ENCODE results near the gene PSMA2. TPM values are rescaled to one million over a fixed set of nuclear protein-coding genes. Genes with fewer than 3 reads are reported as not detected.

PSMA2 gene
- polyA plus RNA-seq, 1 of the 3 experiments (the other 2 are of a cell fraction): 101 TPM

GRCh38 chr7:42978496-42978895 lies 46.5 kb upstream of the PSMA2 start:
- POLR2A ChIA-PET: no interaction called here
- no peak overlapping the region for H3K4me2 ChIP-seq

More at GRCh38 chr7:42978496-42978895, 46.5 kb upstream of the PSMA2 start:
- no peak overlapping the region for H3K27ac ChIP-seq (ENCODE audit: low read depth in 2 of 2, low read length in 1 of 2)
- peaks cover 4% of the 10 kb centered on the region for H3F3A ChIP-seq (replicated peaks; ENCODE audit: insufficient read depth)
- H3K27me3 ChIP-seq (ENCODE audit: insufficient read depth): no peaks in the 10 kb centered on the region
- no peak overlapping the region for H2AFZ ChIP-seq (ENCODE audit: low read depth)
- H3K4me3 ChIP-seq (ENCODE audit: low read depth in 2 of 2, low read length in 1 of 2): no peak overlapping the region
- no peaks in the 10 kb centered on the region for H3K36me3 ChIP-seq (replicated peaks in 1 of 2; ENCODE audit: control insufficient read depth in 1 of 2, insufficient read depth in 2 of 2, low read length in 1 of 2)
- TF ChIP-seq RCOR1 (IDR thresholded peaks at IDR 0.05; ENCODE audit: low read length): no peak
- TF ChIP-seq MEF2A (IDR thresholded peaks at IDR 0.05; ENCODE audit: borderline replicate concordance, low read depth): no peak
- TF ChIP-seq, protein P1, sequence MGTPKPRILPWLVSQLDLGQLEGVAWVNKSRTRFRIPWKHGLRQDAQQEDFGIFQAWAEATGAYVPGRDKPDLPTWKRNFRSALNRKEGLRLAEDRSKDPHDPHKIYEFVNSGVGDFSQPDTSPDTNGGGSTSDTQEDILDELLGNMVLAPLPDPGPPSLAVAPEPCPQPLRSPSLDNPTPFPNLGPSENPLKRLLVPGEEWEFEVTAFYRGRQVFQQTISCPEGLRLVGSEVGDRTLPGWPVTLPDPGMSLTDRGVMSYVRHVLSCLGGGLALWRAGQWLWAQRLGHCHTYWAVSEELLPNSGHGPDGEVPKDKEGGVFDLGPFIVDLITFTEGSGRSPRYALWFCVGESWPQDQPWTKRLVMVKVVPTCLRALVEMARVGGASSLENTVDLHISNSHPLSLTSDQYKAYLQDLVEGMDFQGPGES (IDR thresholded peaks at IDR 0.05; ENCODE audit: low read depth, low read length): no peak
- TF ChIP-seq, protein P2, sequence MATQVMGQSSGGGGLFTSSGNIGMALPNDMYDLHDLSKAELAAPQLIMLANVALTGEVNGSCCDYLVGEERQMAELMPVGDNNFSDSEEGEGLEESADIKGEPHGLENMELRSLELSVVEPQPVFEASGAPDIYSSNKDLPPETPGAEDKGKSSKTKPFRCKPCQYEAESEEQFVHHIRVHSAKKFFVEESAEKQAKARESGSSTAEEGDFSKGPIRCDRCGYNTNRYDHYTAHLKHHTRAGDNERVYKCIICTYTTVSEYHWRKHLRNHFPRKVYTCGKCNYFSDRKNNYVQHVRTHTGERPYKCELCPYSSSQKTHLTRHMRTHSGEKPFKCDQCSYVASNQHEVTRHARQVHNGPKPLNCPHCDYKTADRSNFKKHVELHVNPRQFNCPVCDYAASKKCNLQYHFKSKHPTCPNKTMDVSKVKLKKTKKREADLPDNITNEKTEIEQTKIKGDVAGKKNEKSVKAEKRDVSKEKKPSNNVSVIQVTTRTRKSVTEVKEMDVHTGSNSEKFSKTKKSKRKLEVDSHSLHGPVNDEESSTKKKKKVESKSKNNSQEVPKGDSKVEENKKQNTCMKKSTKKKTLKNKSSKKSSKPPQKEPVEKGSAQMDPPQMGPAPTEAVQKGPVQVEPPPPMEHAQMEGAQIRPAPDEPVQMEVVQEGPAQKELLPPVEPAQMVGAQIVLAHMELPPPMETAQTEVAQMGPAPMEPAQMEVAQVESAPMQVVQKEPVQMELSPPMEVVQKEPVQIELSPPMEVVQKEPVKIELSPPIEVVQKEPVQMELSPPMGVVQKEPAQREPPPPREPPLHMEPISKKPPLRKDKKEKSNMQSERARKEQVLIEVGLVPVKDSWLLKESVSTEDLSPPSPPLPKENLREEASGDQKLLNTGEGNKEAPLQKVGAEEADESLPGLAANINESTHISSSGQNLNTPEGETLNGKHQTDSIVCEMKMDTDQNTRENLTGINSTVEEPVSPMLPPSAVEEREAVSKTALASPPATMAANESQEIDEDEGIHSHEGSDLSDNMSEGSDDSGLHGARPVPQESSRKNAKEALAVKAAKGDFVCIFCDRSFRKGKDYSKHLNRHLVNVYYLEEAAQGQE (IDR thresholded peaks at IDR 0.05; ENCODE audit: low read depth, low read length): no peak
- TF ChIP-seq TEAD4 (IDR thresholded peaks at IDR 0.05; ENCODE audit: borderline replicate concordance, insufficient read depth): no peak
- TF ChIP-seq USF1 (IDR thresholded peaks at IDR 0.05; ENCODE audit: borderline replicate concordance, low read depth): no peak
- TF ChIP-seq FOSL2 (IDR thresholded peaks at IDR 0.05; ENCODE audit: borderline replicate concordance, low read depth): no peak
- TF ChIP-seq, protein P3, sequence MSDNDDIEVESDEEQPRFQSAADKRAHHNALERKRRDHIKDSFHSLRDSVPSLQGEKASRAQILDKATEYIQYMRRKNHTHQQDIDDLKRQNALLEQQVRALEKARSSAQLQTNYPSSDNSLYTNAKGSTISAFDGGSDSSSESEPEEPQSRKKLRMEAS (IDR thresholded peaks at IDR 0.05; ENCODE audit: low read depth): no peak
- TF ChIP-seq GABPA (IDR thresholded peaks at IDR 0.05; ENCODE audit: low read depth): no peak
- TF ChIP-seq RXRA (IDR thresholded peaks at IDR 0.05; ENCODE audit: borderline replicate concordance, low read depth): no peak
- no peak for TF ChIP-seq GATA2 (CRISPR knock-in tag; IDR thresholded peaks at IDR 0.05)
- no peak for TF ChIP-seq NFIC (IDR thresholded peaks at IDR 0.05; ENCODE audit: borderline replicate concordance)
- no peak for TF ChIP-seq USF2 (IDR thresholded peaks at IDR 0.05; ENCODE audit: borderline replicate concordance, low read depth, low read length)
- TF ChIP-seq NRF1 (IDR thresholded peaks at IDR 0.05; ENCODE audit: low read depth, low read length): no peak
- no peak for TF ChIP-seq FOXJ3 (CRISPR knock-in tag; IDR thresholded peaks at IDR 0.05)
- no peak for TF ChIP-seq ELF1 (IDR thresholded peaks at IDR 0.05)
- no peak for TF ChIP-seq YY1 (IDR thresholded peaks at IDR 0.05; ENCODE audit: low read depth)
- TF ChIP-seq SMC3 (IDR thresholded peaks at IDR 0.05; ENCODE audit: low read depth, low read length): no peak
- H3K4me1 ChIP-seq (ENCODE audit: control insufficient read depth in 1 of 2, insufficient read depth in 2 of 2, low read depth in 1 of 2, low read length in 1 of 2): 0 out of 4 replicates have a peak, but pooled peaks cover 0 to 1% of the 10 kb centered on the region in 2 experiments
- H3K9me3 ChIP-seq: no peaks in the 10 kb centered on the region
- no peak overlapping the region for H3K9ac ChIP-seq
- H3K9me2 ChIP-seq: no peaks in the 10 kb centered on the region
- H4K20me1 ChIP-seq (ENCODE audit: insufficient read depth): no peaks in the 10 kb centered on the region
- CTCF ChIA-PET: interaction anchor here (1.2 kb wide), 1 partner anchor 37 kb away, joined by 3 read pairs; no protein-coding TSS in a partner anchor
- no peak for DNase-seq
- H3K79me2 ChIP-seq (ENCODE audit: insufficient read depth): no peaks in the 10 kb centered on the region

Measured in SK-N-SH (cell line).